ENCODE measurements around the gene PLEKHF1. TPM values are rescaled to one million over a fixed set of nuclear protein-coding genes. Genes with fewer than 3 reads are reported as not detected.
A peak's percentile ranks its signal among the peaks of the same experiment; 100 is the strongest.

Gene PLEKHF1, protein sequence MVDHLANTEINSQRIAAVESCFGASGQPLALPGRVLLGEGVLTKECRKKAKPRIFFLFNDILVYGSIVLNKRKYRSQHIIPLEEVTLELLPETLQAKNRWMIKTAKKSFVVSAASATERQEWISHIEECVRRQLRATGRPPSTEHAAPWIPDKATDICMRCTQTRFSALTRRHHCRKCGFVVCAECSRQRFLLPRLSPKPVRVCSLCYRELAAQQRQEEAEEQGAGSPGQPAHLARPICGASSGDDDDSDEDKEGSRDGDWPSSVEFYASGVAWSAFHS
- total RNA-seq: 10 to 100 TPM; 42.4 to 64.1 TPM

DNA sequence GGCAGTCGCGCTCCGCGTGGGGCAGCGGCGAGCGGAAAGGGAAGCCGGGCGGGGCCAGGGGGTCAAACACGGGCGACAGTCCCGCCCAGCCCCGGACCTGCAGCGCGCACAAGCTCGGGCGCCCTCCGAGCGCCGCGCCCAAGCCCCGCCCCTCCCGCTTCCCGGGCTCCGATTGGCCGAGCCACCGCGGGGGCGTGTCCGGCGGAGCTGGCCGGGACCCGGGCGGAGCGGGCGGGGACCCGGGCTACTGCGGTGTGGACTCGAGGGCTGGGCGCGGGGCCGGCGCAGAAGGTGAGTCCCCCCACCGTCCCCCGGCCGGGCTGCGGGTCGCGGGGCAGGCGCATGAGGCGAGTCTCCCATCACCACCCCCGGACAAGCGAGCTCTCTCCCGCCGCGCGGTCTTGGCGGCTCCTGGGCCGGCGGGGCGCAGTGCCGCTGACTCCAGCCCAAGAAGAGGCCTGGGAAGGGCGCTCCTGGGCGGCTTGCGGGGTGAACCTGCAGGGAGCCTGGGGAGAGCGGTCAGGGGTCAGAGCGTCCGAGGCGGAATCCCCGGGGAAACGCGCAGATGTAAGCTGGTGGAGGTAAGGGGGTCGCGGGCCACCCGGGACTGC, at the start of gene PLEKHF1:
Gene PLEKHF1 (plus strand): TSS at position 247 of the 611 bp plus-strand sequence. CDS start 8,379 bp downstream, outside the sequence.
- CTCF ChIA-PET: interaction anchor here (0.7 to 12.5 kb wide), 16 partner anchors 15 to 78 kb away, joined by 3 to 196 read pairs (median 7); partner anchors contain the start of genes C19orf12 and POP4

DNA sequence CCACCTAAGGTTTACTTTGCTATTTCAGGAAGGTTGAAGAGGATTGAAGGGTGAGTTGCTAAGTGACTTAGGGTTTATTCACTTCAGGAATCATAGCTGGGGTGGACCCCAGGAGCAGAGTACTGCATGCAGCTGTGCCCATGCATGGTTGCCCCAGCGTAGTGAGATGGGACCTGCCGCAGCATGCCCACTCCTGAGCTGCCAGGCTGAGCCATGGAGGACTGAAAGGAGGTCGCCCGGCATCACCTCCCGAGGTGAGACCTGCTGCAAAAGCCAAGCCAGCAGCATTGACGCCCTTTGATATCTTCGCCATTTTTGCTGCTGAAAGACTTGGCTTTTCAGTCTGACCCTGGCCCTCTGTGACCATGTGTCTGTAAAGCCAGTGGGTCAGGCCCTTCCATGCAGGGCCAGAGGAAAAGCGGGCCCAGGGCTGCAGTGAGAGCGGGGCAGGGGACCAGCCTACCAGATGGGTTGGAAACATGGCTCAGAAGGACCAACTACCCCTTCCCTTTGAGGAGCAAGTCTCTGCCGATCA, 49.3 kb upstream of the PLEKHF1 start:
- no peak for ATAC-seq
- H3K9me3 Mint-ChIP-seq (ENCODE audit: low read depth): no peaks in the 10 kb centered on the region
- peaks cover 33% of the 10 kb centered on the region for H3K36me3 Mint-ChIP-seq
- H3K4me1 Mint-ChIP-seq: peaks cover 17% of the 10 kb centered on the region
- no peaks in the 10 kb centered on the region for H3K27me3 Mint-ChIP-seq
- DNase-seq: no peak
- H3K4me3 Mint-ChIP-seq: no peak overlapping the region
- CTCF ChIA-PET: interaction anchor here (1.3 to 14.7 kb wide), 2 partner anchors 48 to 74 kb away, joined by 5 to 196 read pairs; partner anchors contain the start of gene PLEKHF1
- no peak overlapping the region for H3K27ac Mint-ChIP-seq

More for the DNA sequence above, at the start of gene PLEKHF1:
- Mint-ChIP-seq H3K9me3 (ENCODE audit: low read depth) (no peaks in the 10 kb centered on the region), H3K36me3 (peaks cover 24% of the 10 kb centered on the region), H3K27ac (peak within 1 kb of the TSS; percentile 90), H3K27me3 (no peaks in the 10 kb centered on the region), H3K4me1 (peaks cover 63% of the 10 kb centered on the region), H3K4me3 (peak within 1 kb of the TSS; percentile 85)
- ATAC-seq (peak; percentile 86), DNase-seq (peak; percentile 91)

DNA sequence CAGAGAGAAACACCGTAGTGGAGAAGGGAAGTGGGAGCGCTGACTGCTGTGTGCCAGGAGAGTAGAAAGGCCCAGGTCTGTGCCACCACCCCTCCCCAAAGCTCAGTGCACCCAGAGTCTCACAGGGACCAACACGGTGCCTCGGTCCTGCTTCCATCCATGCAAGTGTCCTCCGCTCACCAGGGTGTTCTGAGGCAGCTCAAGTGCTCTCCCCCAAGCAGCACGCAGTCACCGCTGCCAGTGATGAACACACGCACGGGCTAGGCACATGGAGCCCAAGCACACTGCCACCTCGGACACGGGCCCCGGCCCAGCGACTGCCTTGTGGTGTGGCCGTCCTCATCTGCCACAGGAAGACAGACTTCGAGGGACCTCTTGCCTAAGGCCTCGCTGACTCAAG, 48.7 kb upstream of the PLEKHF1 start:
- CTCF ChIA-PET: interaction anchor here (0.7 to 14.7 kb wide), 5 partner anchors 9 to 100 kb away, joined by 3 to 196 read pairs (median 5); partner anchors contain the start of gene PLEKHF1
- no peak for DNase-seq
- Mint-ChIP-seq H3K9me3 (ENCODE audit: low read depth) (no peaks in the 10 kb centered on the region), H3K36me3 (peaks cover 30% of the 10 kb centered on the region), H3K4me3 (no peak overlapping the region), H3K4me1 (peaks cover 20% of the 10 kb centered on the region), H3K27ac (no peak overlapping the region), H3K27me3 (no peaks in the 10 kb centered on the region)
- ATAC-seq: no peak

GRCh38 chr19:29617366-29618266, 47.6 kb upstream of the PLEKHF1 start:
- Mint-ChIP-seq H3K9me3 (ENCODE audit: low read depth) (no peaks in the 10 kb centered on the region), H3K4me3 (no peak overlapping the region), H3K27me3 (no peaks in the 10 kb centered on the region), H3K4me1 (peaks cover 28% of the 10 kb centered on the region), H3K36me3 (peaks cover 22% of the 10 kb centered on the region), H3K27ac (peak overlapping the region; percentile 48)
- DNase-seq (no peak), ATAC-seq (no peak)
- CTCF ChIA-PET: interaction anchor here (0.7 to 14.7 kb wide), 6 partner anchors 10 to 99 kb away, joined by 3 to 196 read pairs (median 4); partner anchors contain the start of gene PLEKHF1

- no peak for ATAC-seq
- CTCF ChIA-PET: interaction anchor here (0.8 to 14.7 kb wide), 7 partner anchors 9 to 98 kb away, joined by 3 to 196 read pairs (median 8); partner anchors contain the start of genes PLEKHF1 and POP4
- DNase-seq: no peak
- Mint-ChIP-seq H3K27me3 (no peaks in the 10 kb centered on the region), H3K4me1 (peaks cover 36% of the 10 kb centered on the region), H3K36me3 (peaks cover 17% of the 10 kb centered on the region), H3K9me3 (ENCODE audit: low read depth) (no peaks in the 10 kb centered on the region), H3K27ac (no peak overlapping the region), H3K4me3 (no peak overlapping the region)
Observed at GRCh38 chr19:29618434-29618833, 46.8 kb upstream of the PLEKHF1 start.

GRCh38 chr19:29618871-29619270, 46.4 kb upstream of the PLEKHF1 start:
- CTCF ChIA-PET: interaction anchor here (0.7 to 14.7 kb wide), 10 partner anchors 10 to 99 kb away, joined by 3 to 196 read pairs (median 8); partner anchors contain the start of genes PLEKHF1 and POP4
- Mint-ChIP-seq H3K4me1 (peaks cover 40% of the 10 kb centered on the region), H3K9me3 (ENCODE audit: low read depth) (no peaks in the 10 kb centered on the region), H3K27ac (no peak overlapping the region), H3K4me3 (no peak overlapping the region), H3K27me3 (no peaks in the 10 kb centered on the region), H3K36me3 (peaks cover 16% of the 10 kb centered on the region)
- ATAC-seq (no peak), DNase-seq (no peak)

- Mint-ChIP-seq H3K4me3 (peak overlapping the region; percentile 46), H3K36me3 (peaks cover under 1% of the 10 kb centered on the region), H3K27ac (peak overlapping the region; percentile 97), H3K9me3 (ENCODE audit: low read depth) (no peaks in the 10 kb centered on the region), H3K4me1 (peaks cover 59% of the 10 kb centered on the region), H3K27me3 (no peaks in the 10 kb centered on the region)
- ATAC-seq (peak; percentile 32), DNase-seq (peak; percentile 84)
- CTCF ChIA-PET: interaction anchor here (1.1 to 14.7 kb wide), 11 partner anchors 12 to 95 kb away, joined by 3 to 196 read pairs (median 7); partner anchors contain the start of genes C19orf12, PLEKHF1 and POP4
Observed at GRCh38 chr19:29620931-29621351, 44.3 kb upstream of the PLEKHF1 start.

GRCh38 chr19:29622166-29623070, 42.8 kb upstream of the PLEKHF1 start:
- Mint-ChIP-seq H3K27ac (peak overlapping the region; percentile 97), H3K4me1 (peaks cover 70% of the 10 kb centered on the region), H3K9me3 (ENCODE audit: low read depth) (no peaks in the 10 kb centered on the region), H3K27me3 (no peaks in the 10 kb centered on the region), H3K4me3 (peak overlapping the region; percentile 87), H3K36me3 (no peaks in the 10 kb centered on the region)
- CTCF ChIA-PET: interaction anchor here (1.1 to 14.7 kb wide), 14 partner anchors 13 to 108 kb away, joined by 3 to 196 read pairs (median 6); partner anchors contain the start of genes PLEKHF1 and POP4
- DNase-seq (peak; percentile 73), ATAC-seq (peak; percentile 48)

- H3K4me1 Mint-ChIP-seq: peaks cover 77% of the 10 kb centered on the region
Observed at GRCh38 chr19:29623726-29624488, 41.4 kb upstream of the PLEKHF1 start.

DNA sequence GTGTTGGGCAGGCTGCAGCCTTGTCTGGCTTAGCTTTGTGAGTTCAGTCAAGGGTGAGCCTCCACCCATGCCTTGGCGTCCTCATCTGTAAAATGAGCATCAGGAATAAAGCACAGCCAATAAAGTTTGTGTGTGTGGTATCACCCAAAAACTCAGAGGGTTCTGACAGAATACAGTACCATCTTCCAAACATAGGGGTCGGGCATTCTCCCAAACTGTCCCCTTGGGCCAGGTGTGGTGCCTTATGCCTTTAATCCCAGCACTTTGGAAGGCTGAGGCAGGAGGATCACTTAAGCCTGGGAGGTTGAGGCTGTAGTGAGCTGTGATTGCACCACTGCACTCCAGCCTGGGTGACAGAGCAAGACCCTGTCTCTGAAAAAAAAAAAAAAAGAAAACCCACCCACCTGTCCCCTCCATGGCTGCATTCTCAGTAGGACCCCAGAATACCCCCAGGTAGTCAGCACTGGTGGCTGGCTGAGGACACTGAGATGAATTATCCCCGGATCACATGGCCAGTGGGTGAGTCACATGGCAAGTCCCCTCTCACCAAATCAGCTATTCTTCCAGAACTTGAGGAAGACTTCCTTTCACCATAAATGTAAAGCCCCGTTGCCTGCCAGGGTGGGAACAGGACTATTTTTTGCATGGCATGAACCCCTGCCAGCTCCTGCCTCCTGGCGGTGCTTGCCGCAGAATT, 40.6 kb upstream of the PLEKHF1 start:
- Mint-ChIP-seq H3K27ac (peak overlapping the region; percentile 97), H3K36me3 (no peaks in the 10 kb centered on the region), H3K4me1 (peaks cover 77% of the 10 kb centered on the region), H3K27me3 (no peaks in the 10 kb centered on the region), H3K4me3 (peak overlapping the region; percentile 87), H3K9me3 (ENCODE audit: low read depth) (no peaks in the 10 kb centered on the region)
- ATAC-seq (no peak), DNase-seq (no peak)
- CTCF ChIA-PET: interaction anchor here (1.0 to 14.7 kb wide), 11 partner anchors 11 to 92 kb away, joined by 3 to 196 read pairs (median 10); partner anchors contain the start of genes C19orf12, PLEKHF1 and POP4

More at GRCh38 chr19:29623726-29624488, 41.4 kb upstream of the PLEKHF1 start:
- Mint-ChIP-seq H3K9me3 (ENCODE audit: low read depth) (no peaks in the 10 kb centered on the region), H3K27ac (peak overlapping the region; percentile 97), H3K36me3 (no peaks in the 10 kb centered on the region), H3K4me3 (peak overlapping the region; percentile 87), H3K27me3 (no peaks in the 10 kb centered on the region)
- DNase-seq: peak; percentile 94
- peak; percentile 84 for ATAC-seq
- CTCF ChIA-PET: interaction anchor here (1.0 to 14.7 kb wide), 16 partner anchors 10 to 235 kb away, joined by 3 to 196 read pairs (median 4); partner anchors contain the start of genes C19orf12, PLEKHF1 and POP4
